Osteoblast (primary cell): ENCODE measurements around the gene ARMC3. TPM values are rescaled to one million over a fixed set of nuclear protein-coding genes. Genes with fewer than 3 reads are reported as not detected.

Experiments used
- DNase-seq: peaks from one replicate; pipeline ENCODE4 v3.0.0; 2011; ENCODE audit warnings: low spot score, mixed read lengths; ENCODE audit not compliant: insufficient read length; ENCODE audit errors: missing footprints
- H2AFZ ChIP-seq: 2 replicates; pipeline ENCODE4 v1.6.0; 2011; ENCODE audit warnings: mild to moderate bottlenecking, low read length
- H3K27ac ChIP-seq: 2 replicates; pipeline ENCODE4 v1.5.1; 2011; ENCODE audit warnings: mild to moderate bottlenecking, low read depth, low read length, moderate library complexity
- H3K27me3 ChIP-seq: 2 replicates; pipeline ENCODE4 v1.6.0; 2012; ENCODE audit warnings: mild to moderate bottlenecking, control low read depth, inconsistent platforms, low read length, moderate library complexity; ENCODE audit not compliant: insufficient read depth
- H3K36me3 ChIP-seq: 2 replicates; pipeline ENCODE4 v1.5.1; 2011; ENCODE audit warnings: mild to moderate bottlenecking, low read length, control low read depth, moderate library complexity; ENCODE audit not compliant: insufficient read depth
- H3K4me1 ChIP-seq: 2 replicates; pipeline ENCODE4 v1.5.1; 2011; ENCODE audit warnings: mild to moderate bottlenecking, low read length, control low read depth, moderate library complexity; ENCODE audit not compliant: insufficient read depth
- H3K4me2 ChIP-seq: 2 replicates; pipeline ENCODE4 v1.6.0; 2011; ENCODE audit warnings: mild to moderate bottlenecking, low read length; ENCODE audit not compliant: insufficient read depth
- H3K4me3 ChIP-seq: fragments of 200-600 bp; sonication (generic); 3 replicates; pipeline ENCODE4 v1.5.1; 2012; ENCODE audit warnings: mild to moderate bottlenecking, low read length, inconsistent platforms; ENCODE audit not compliant: insufficient read depth
- H3K79me2 ChIP-seq: 2 replicates; pipeline ENCODE4 v1.6.0; 2012; ENCODE audit warnings: mild to moderate bottlenecking, low read length, control low read depth, inconsistent platforms; ENCODE audit not compliant: insufficient read depth
- H3K9me3 ChIP-seq: 2 replicates; pipeline ENCODE4 v1.5.1; 2011; ENCODE audit warnings: low read depth, low read length, control low read depth
- H4K20me1 ChIP-seq: 2 replicates; pipeline ENCODE4 v1.6.0; 2012; ENCODE audit warnings: mild to moderate bottlenecking, low read length, control low read depth; ENCODE audit not compliant: insufficient read depth
- CTCF ChIP-seq: IDR thresholded peaks from 2 replicates; pipeline ENCODE4 v1.5.1; 2011; ENCODE audit warnings: mild to moderate bottlenecking, low read depth, low read length, moderate library complexity; ENCODE audit errors: extremely low read depth
- total RNA-seq: library from RNA; depleted of rRNA; stranded (reverse); fragments of >200 nt; gene quantifications from 2 replicates; pipeline ENCODE4 v1.2.3, GENCODE V29; 2012

The ARMC3 gene
- total RNA-seq, 1 donor: under 0.01 TPM

- Histone ChIP-seq H3K4me3 (no peak overlapping the region), H2AFZ (no peak overlapping the region), H3K27me3 (no peaks in the 10 kb centered on the region), H3K36me3 (no peaks in the 10 kb centered on the region), H3K4me1 (no peaks in the 10 kb centered on the region), H4K20me1 (no peaks in the 10 kb centered on the region), H3K27ac (no peak overlapping the region), H3K4me2 (no peak overlapping the region), H3K79me2 (no peaks in the 10 kb centered on the region), H3K9me3 (no peaks in the 10 kb centered on the region)
- no peak for DNase-seq
- no peak for TF ChIP-seq CTCF
Observed at GRCh38 chr10:23051855-23052331, 124.0 kb downstream of the ARMC3 start.

GRCh38 chr10:23053036-23053435, 125.2 kb downstream of the ARMC3 start:
- Histone ChIP-seq H3K27ac (no peak overlapping the region), H3K4me1 (no peaks in the 10 kb centered on the region), H3K27me3 (peaks cover 8% of the 10 kb centered on the region), H3K9me3 (no peaks in the 10 kb centered on the region), H2AFZ (no peak overlapping the region), H4K20me1 (no peaks in the 10 kb centered on the region), H3K4me2 (no peak overlapping the region), H3K4me3 (no peak overlapping the region), H3K79me2 (no peaks in the 10 kb centered on the region), H3K36me3 (no peaks in the 10 kb centered on the region)
- TF ChIP-seq CTCF: no peak
- DNase-seq: no peak

- DNase-seq: no peak
- H3K9me3 ChIP-seq: no peaks in the 10 kb centered on the region
- no peaks in the 10 kb centered on the region for H3K4me1 ChIP-seq
- no peaks in the 10 kb centered on the region for H3K36me3 ChIP-seq
- H3K27me3 ChIP-seq: peaks cover 13% of the 10 kb centered on the region
- TF ChIP-seq CTCF: no peak
- H3K27ac ChIP-seq: no peak overlapping the region
- H3K4me2 ChIP-seq: no peak overlapping the region
- no peak overlapping the region for H2AFZ ChIP-seq
- H3K4me3 ChIP-seq: no peak overlapping the region
- no peaks in the 10 kb centered on the region for H4K20me1 ChIP-seq
- no peaks in the 10 kb centered on the region for H3K79me2 ChIP-seq
Observed at GRCh38 chr10:23055424-23056185, 127.8 kb downstream of the ARMC3 start.

DNA sequence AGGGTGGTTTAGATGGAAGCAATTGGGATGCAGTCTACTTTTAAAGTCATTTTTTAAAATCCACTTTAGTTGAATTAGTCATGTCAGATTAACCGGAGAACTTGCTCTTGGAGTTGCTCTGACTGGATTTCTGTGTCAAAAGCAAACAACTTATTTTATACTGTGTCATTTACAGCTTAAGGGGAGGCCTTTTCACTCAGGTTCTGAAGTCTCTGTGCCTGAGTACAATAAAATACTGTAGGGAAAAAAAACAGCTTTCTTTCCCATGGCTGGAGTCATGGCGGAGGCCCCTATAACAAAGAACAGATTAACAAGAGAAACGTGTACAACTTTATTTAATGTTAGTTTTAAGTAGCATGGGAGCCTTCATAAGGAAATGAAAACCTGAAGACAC, 128.3 kb downstream of the ARMC3 start:
- no peaks in the 10 kb centered on the region for H3K79me2 ChIP-seq
- H3K4me3 ChIP-seq: no peak overlapping the region
- no peaks in the 10 kb centered on the region for H4K20me1 ChIP-seq
- DNase-seq: no peak
- TF ChIP-seq CTCF: no peak
- H3K36me3 ChIP-seq: no peaks in the 10 kb centered on the region
- no peak overlapping the region for H3K4me2 ChIP-seq
- no peaks in the 10 kb centered on the region for H3K9me3 ChIP-seq
- no peaks in the 10 kb centered on the region for H3K4me1 ChIP-seq
- peaks cover 13% of the 10 kb centered on the region for H3K27me3 ChIP-seq
- no peak overlapping the region for H2AFZ ChIP-seq
- no peak overlapping the region for H3K27ac ChIP-seq
